Right atrium auricular region (tissue), 2 donors: ENCODE results near the gene CD47. TPM values are rescaled to one million over a fixed set of nuclear protein-coding genes. Genes with fewer than 3 reads are reported as not detected.

Source experiments
- DNase-seq: peaks from one replicate; pipeline ENCODE4 v3.0.0-alpha.2; 2019; ENCODE audit warnings: low spot score
- H3K27ac ChIP-seq, 2 donors: fragments of 200-600 bp; sonication (generic); 1 replicate in 1 of 2; 2 replicates in 1 of 2; pipeline ENCODE4 v1.5.1; 2016 to 2019
- H3K27me3 ChIP-seq, 2 donors: fragments of 200-600 bp; sonication (generic); one replicate each; pipeline versions ENCODE4 v1.5.1 to v1.6.0; 2017 to 2019
- H3K36me3 ChIP-seq: fragments of 200-600 bp; sonication (generic); one replicate; pipeline ENCODE4 v1.5.1; 2016
- H3K4me1 ChIP-seq, 2 donors: fragments of 200-600 bp; sonication (generic); one replicate each; pipeline versions ENCODE4 v1.5.1 to v1.6.0; 2017 to 2019
- H3K4me3 ChIP-seq, 2 donors: fragments of 200-600 bp; sonication (generic); 1 replicate in 1 of 2; 2 replicates in 1 of 2; pipeline ENCODE4 v1.5.1; 2017 to 2019; ENCODE audit warnings: mild to moderate bottlenecking in 1 of 2, moderate library complexity in 1 of 2
- H3K9me3 ChIP-seq, 2 donors: fragments of 200-600 bp; sonication (generic); one replicate each; pipeline ENCODE4 v1.5.1; 2019
- CTCF ChIP-seq, 2 donors: fragments of 200-600 bp; sonication (generic); IDR thresholded peaks; one replicate each; pipeline ENCODE4 v1.5.1; 2019; ENCODE audit warnings: antibody characterized with exemption in 2 of 2
- total RNA-seq, 2 donors: library from RNA; depleted of rRNA; stranded (reverse); fragments of >200 nt; gene quantifications; one replicate each; pipeline ENCODE4 v1.1.0, GENCODE V29; 2016

CD47 gene
- total RNA-seq: 10 to 100 TPM; 52.1 to 92.2 TPM

DNA sequence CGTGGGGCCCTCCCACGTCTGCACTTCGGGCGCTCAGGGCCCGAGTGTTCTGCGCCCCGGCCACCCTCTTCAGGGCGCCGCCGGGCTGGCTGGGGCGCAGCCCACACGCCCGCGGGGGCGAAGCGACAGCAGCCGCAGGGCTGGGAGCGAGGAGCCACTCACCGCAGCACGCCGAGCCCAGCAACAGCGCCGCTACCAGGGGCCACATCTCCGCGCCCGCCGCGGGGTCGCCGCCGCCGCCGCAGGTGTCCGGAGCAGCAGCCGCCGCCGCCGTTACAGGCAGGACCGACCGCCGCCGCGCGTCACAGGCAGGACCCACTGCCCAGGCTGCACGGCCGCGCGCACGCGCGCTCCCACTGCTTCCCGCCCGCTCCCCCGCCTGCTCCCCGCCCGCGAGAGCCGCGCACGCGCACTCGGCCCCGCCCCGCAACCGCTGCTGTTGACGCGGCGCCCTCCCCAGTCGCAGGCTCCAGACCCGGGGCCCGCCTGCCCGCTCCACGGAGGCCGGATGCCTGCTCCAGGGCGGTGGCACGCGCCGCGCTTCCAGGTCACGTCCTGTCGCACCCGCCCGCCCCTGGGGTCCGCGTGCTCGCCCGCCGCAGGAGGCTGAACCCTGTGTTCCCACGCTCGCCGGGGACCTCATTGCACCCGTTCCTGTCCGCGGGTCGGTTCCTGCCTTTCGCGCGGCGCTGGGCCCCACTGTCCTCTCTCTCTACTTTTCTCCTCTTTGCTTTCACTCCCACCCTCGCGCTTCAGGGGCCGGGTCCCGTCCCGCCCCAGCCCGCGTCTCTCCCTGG is at the start of gene CD47:
CD47 (minus strand) TSS at position 331 of the 797 bp plus-strand sequence; CDS start at position 208, 123 bp downstream.
- Histone ChIP-seq H3K27me3 (no peaks in the 10 kb centered on the region), H3K4me3 (peak within 1 kb of the TSS; percentile 97 to 98), H3K4me1 (peaks cover 0 to 29% of the 10 kb centered on the region in 2 donors), H3K36me3 (no peaks in the 10 kb centered on the region), H3K9me3 (no peaks in the 10 kb centered on the region), H3K27ac (peak within 1 kb of the TSS; percentile 93 to 95)
- DNase-seq: peak; percentile 93
- TF ChIP-seq CTCF (IDR thresholded peaks at IDR 0.05): no peak

DNA sequence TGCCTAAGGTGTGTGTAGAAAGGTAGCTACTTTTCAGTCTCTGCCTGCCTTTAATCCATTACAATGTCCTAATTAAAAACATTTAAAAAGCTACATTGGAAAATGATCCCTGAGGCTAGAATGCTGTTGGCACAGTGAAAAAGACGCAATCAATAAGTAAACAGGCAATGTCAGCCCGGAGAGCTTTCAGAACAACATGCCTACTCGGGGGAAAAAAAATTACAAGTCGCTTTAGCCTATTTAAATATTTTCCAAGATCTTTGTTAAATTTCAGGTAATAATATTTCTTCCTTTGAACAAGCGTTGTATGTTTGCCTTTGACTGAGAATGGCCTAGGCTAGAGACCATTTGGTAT is 46.6 kb upstream of the CD47 start:
- Histone ChIP-seq H3K36me3 (no peaks in the 10 kb centered on the region), H3K9me3 (no peaks in the 10 kb centered on the region), H3K4me3 (no peak overlapping the region), H3K27ac (no peak overlapping the region), H3K4me1 (no peaks in the 10 kb centered on the region), H3K27me3 (no peaks in the 10 kb centered on the region)
- TF ChIP-seq CTCF (IDR thresholded peaks at IDR 0.05): no peak
- DNase-seq: no peak

- TF ChIP-seq CTCF (IDR thresholded peaks at IDR 0.05): no peak
- Histone ChIP-seq H3K4me1 (no peaks in the 10 kb centered on the region), H3K36me3 (no peaks in the 10 kb centered on the region), H3K27me3 (no peaks in the 10 kb centered on the region), H3K4me3 (no peak overlapping the region), H3K9me3 (no peaks in the 10 kb centered on the region), H3K27ac (no peak overlapping the region)
- DNase-seq: no peak
These were observed 46.0 kb upstream of the CD47 start for GRCh38 chr3:108136561-108137459.

GRCh38 chr3:108134555-108134880 is 43.7 kb upstream of the CD47 start:
- no peak for TF ChIP-seq CTCF (IDR thresholded peaks at IDR 0.05)
- no peak overlapping the region for H3K27ac ChIP-seq
- no peaks in the 10 kb centered on the region for H3K36me3 ChIP-seq
- H3K4me3 ChIP-seq: no peak overlapping the region
- DNase-seq: no peak
- H3K27me3 ChIP-seq: no peaks in the 10 kb centered on the region
- H3K9me3 ChIP-seq: no peaks in the 10 kb centered on the region
- H3K4me1 ChIP-seq: no peaks in the 10 kb centered on the region

DNA sequence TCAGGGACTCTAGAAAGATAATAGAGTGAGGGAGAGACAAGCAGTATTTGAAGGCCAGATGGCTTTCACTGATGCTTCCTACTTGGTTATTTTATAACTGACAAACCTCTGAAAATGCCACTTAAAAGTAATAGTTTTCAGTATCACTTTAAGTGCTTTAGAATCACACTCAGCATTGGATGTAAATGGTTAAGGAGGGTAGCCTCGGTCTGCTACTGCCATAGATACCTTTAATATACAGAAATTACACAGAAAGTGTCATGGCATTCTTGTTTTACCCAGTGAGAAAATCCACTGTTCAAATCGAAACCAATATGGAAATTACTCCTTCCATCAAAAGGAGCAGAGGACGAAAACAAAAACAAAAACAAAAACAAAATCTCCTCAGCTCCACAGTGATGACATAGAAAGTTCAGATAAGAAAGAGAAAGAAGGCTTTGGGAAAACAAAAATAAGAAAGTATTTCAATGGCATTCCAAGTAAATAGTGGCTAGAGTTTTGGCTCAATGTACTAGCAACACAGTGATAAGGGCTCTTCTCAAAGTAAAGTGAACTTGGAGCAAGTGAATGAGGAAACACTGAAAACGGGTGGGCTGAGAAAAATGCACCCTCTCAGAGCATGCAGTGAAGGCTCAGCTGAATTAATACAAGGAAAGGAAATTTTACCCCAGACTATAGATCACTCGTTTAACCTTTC is 43.2 kb upstream of the CD47 start:
- TF ChIP-seq CTCF (IDR thresholded peaks at IDR 0.05): no peak
- DNase-seq: no peak
- no peaks in the 10 kb centered on the region for H3K4me1 ChIP-seq
- no peak overlapping the region for H3K27ac ChIP-seq
- H3K36me3 ChIP-seq: no peaks in the 10 kb centered on the region
- no peaks in the 10 kb centered on the region for H3K27me3 ChIP-seq
- H3K9me3 ChIP-seq: no peaks in the 10 kb centered on the region
- H3K4me3 ChIP-seq: no peak overlapping the region
